GM13976 (cell line): Measurements from ENCODE around the gene TMEM135.

Experiments
- DNase-seq: peaks from one replicate; pipeline ENCODE4 v3.0.0; 2012; ENCODE audit warnings: low spot score
- in situ Hi-C: fragments of 300-500 bp; cut with MboI; formaldehyde crosslinking; loops from one replicate; pipeline ENCODE4 v1.12.0; 2022; ENCODE audit warnings: low sequenced_read_pairs, mixed read lengths, inconsistent platforms; ENCODE audit not compliant: unreplicated experiment
- TF ChIP-seq, protein P1 (sequence below): IDR thresholded peaks from 2 replicates; pipeline ENCODE4 v1.5.1; 2012; ENCODE audit warnings: borderline replicate concordance, mild to moderate bottlenecking; ENCODE audit not compliant: insufficient read depth; ENCODE audit errors: extremely low read depth, missing control alignments, control extremely low read depth

Gene TMEM135

GRCh38 chr11:87358461-87358860 is 320.7 kb downstream of the TMEM135 start:
- TF ChIP-seq, protein P1, sequence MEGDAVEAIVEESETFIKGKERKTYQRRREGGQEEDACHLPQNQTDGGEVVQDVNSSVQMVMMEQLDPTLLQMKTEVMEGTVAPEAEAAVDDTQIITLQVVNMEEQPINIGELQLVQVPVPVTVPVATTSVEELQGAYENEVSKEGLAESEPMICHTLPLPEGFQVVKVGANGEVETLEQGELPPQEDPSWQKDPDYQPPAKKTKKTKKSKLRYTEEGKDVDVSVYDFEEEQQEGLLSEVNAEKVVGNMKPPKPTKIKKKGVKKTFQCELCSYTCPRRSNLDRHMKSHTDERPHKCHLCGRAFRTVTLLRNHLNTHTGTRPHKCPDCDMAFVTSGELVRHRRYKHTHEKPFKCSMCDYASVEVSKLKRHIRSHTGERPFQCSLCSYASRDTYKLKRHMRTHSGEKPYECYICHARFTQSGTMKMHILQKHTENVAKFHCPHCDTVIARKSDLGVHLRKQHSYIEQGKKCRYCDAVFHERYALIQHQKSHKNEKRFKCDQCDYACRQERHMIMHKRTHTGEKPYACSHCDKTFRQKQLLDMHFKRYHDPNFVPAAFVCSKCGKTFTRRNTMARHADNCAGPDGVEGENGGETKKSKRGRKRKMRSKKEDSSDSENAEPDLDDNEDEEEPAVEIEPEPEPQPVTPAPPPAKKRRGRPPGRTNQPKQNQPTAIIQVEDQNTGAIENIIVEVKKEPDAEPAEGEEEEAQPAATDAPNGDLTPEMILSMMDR: no peak
- in situ Hi-C loops: loop anchor here (10.0 to 25.0 kb wide), 2 partner anchors 56 to 1179 kb away; no protein-coding TSS in a partner anchor
- DNase-seq: no peak

GRCh38 chr11:87359401-87359800 is 321.7 kb downstream of the TMEM135 start:
- in situ Hi-C loops: loop anchor here (10.0 to 25.0 kb wide), 2 partner anchors 55 to 1178 kb away; no protein-coding TSS in a partner anchor
- no peak for DNase-seq
- TF ChIP-seq, protein P1: no peak

- no peak for DNase-seq
- in situ Hi-C loops: loop anchor here (25.0 kb wide), 1 partner anchor 1175 kb away; no protein-coding TSS in a partner anchor
- TF ChIP-seq, protein P1: no peak
Measured at GRCh38 chr11:87361891-87362290, 324.2 kb downstream of the TMEM135 start.

- TF ChIP-seq, protein P1: no peak
- in situ Hi-C loops: loop anchor here (25.0 kb wide), 1 partner anchor 1171 kb away; no protein-coding TSS in a partner anchor
- no peak for DNase-seq
Measured at GRCh38 chr11:87366346-87366745, 328.6 kb downstream of the TMEM135 start.

DNA sequence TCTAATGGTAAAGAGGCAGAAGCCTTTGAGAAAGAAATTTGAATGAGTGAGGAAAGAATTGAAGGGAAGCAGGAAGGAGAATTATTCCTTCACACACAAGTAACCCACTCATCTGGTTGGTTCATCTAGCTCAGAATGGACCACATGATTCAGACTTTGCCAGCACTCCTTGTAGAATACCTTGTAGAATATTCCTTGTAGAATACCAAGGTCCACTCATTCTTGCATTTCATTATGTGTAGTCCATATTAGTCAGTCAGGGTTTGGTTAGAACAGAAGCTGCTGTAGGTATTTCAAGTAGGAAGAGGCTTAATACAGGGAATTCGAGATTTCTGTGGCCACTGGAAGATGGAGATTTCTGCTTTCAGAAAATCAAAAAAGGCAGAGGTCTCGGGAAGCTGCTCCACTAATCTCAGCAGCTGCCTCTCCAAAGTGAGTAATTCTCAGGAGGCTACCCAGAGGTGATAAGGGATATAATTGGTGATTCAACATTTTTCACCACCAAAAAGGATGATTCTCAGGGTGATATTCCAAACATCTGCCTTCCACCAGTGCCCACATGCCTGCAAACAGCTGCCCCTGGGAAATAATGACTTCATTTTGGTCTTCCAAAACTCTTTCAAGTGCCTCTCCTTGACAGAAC is 329.1 kb downstream of the TMEM135 start:
- in situ Hi-C loops: loop anchor here (25.0 kb wide), 1 partner anchor 1170 kb away; no protein-coding TSS in a partner anchor
- TF ChIP-seq, protein P1: no peak
- DNase-seq: no peak

GRCh38 chr11:87368151-87368550 is 330.4 kb downstream of the TMEM135 start:
- in situ Hi-C loops: loop anchor here (25.0 kb wide), 1 partner anchor 1169 kb away; no protein-coding TSS in a partner anchor
- DNase-seq: no peak
- TF ChIP-seq, protein P1: no peak
